ENCODE data around the gene GRAMD1C. TPM values are rescaled to one million over a fixed set of nuclear protein-coding genes. Genes with fewer than 3 reads are reported as not detected.

Gene GRAMD1C
- total and polyA plus RNA-seq, 2 donors (not counting 3 experiments of a cell fraction or from before 2014, with no cell fraction given): 7.0 to 24.0 TPM

GRCh38 chr3:113910966-113911365 lies 72.4 kb downstream of the GRAMD1C start:
- no peaks in the 10 kb centered on the region for H3K27me3 ChIP-seq (ENCODE audit: control insufficient read depth in 2 of 2, insufficient read depth in 2 of 2, low read length in 2 of 2)
- no peak for TF ChIP-seq CTCF (IDR thresholded peaks at IDR 0.05; ENCODE audit: extremely low read depth in 1 of 2, insufficient read depth in 1 of 2, low read depth in 1 of 2, low read length in 2 of 2)
- no peak for TF ChIP-seq MAX (IDR thresholded peaks at IDR 0.05; ENCODE audit: insufficient read depth, insufficient read length)
- TF ChIP-seq EZH2 (IDR thresholded peaks at IDR 0.05; ENCODE audit: borderline replicate concordance, low read depth, low read length, severe bottlenecking): no peak
- TF ChIP-seq JUN (IDR thresholded peaks at IDR 0.05; ENCODE audit: borderline replicate concordance, insufficient read depth, insufficient read length, low read depth): no peak
- TF ChIP-seq GATA2 (IDR thresholded peaks at IDR 0.05; ENCODE audit: insufficient read depth, insufficient read length, low read depth, low read length): no peak
- TF ChIP-seq POLR2A (IDR thresholded peaks at IDR 0.05; ENCODE audit: low read depth, low read length): no peak
- no peak for TF ChIP-seq MYC (IDR thresholded peaks at IDR 0.05; ENCODE audit: low read depth, low read length)
- TF ChIP-seq FOS (IDR thresholded peaks at IDR 0.05; ENCODE audit: borderline replicate concordance, insufficient read depth, low read length): no peak
- TF ChIP-seq POLR2AphosphoS5 (IDR thresholded peaks at IDR 0.05; ENCODE audit: insufficient read depth, low read depth, low read length): no peak
- no peaks in the 10 kb centered on the region for H3K79me2 ChIP-seq (ENCODE audit: control insufficient read depth, insufficient read depth, low read length)
- H3K4me1 ChIP-seq (ENCODE audit: control insufficient read depth, extremely low read depth, insufficient read depth, low read length): no peaks in the 10 kb centered on the region
- no peaks in the 10 kb centered on the region for H3K9me3 ChIP-seq (replicated peaks; ENCODE audit: control insufficient read depth, insufficient read depth, low read length)
- H3K4me3 ChIP-seq (replicated peaks in 1 of 3; ENCODE audit: insufficient read depth in 1 of 3, low read depth in 1 of 3, low read length in 3 of 3): no peak overlapping the region
- no peak overlapping the region for H2AFZ ChIP-seq (ENCODE audit: low read depth, low read length)
- no TSS peak for BruUV-seq (replicated peaks)
- no peaks in the 10 kb centered on the region for H4K20me1 ChIP-seq (replicated peaks; ENCODE audit: control insufficient read depth, extremely low read depth, insufficient read depth, low read length)
- no peak for FAIRE-seq
- no peaks in the 10 kb centered on the region for H3K9me1 ChIP-seq (replicated peaks; ENCODE audit: control insufficient read depth, extremely low read depth, insufficient read depth, low read length)
- H3K9ac ChIP-seq (replicated peaks; ENCODE audit: extremely low read depth, insufficient read depth, low read length): no peak overlapping the region
- no peak overlapping the region for H3K4me2 ChIP-seq (ENCODE audit: insufficient read depth, low read length)
- no peak for DNase-seq (ENCODE audit: low read depth, low spot score)
- H3K36me3 ChIP-seq (ENCODE audit: control insufficient read depth in 2 of 2, extremely low read depth in 1 of 2, insufficient read depth in 2 of 2, low read length in 2 of 2): no peaks in the 10 kb centered on the region
- ChIA-PET CTCF (interaction anchor here (0.7 to 2.0 kb wide), 4 partner anchors 13 to 931 kb away, joined by 3 to 5 read pairs (median 4); no protein-coding TSS in a partner anchor), POLR2A (no interaction called here)
- no peak overlapping the region for H3K27ac ChIP-seq (ENCODE audit: insufficient read depth, low read depth, low read length)
- intact Hi-C loops (cut with micrococcal nuclease) (no loop called here), dilution Hi-C loops (cut with MboI; ENCODE audit: extremely low pct_ligation_motif_present, low sequenced_read_pairs) (no loop called here)

All from endothelial cell of umbilical vein (primary cell).